NB4 (cell line): Measurements from ENCODE around the gene SH2D4B.

Experiments used
- DNase-seq: peaks from one replicate; pipeline ENCODE4 v3.0.0; 2010; ENCODE audit warnings: low read depth
- H3K4me3 ChIP-seq: one replicate; pipeline ENCODE4 v1.5.1; 2011; ENCODE audit warnings: mild to moderate bottlenecking, low read depth, low read length, moderate library complexity
- CTCF ChIP-seq: IDR thresholded peaks from one replicate; pipeline ENCODE4 v1.5.1; 2012; ENCODE audit warnings: low read depth, low read length
- MAX ChIP-seq: IDR thresholded peaks from 2 replicates; pipeline ENCODE4 v1.6.1; 2011; ENCODE audit warnings: low read depth, low read length
- MYC ChIP-seq: IDR thresholded peaks from 2 replicates; pipeline ENCODE4 v1.6.1; 2011; ENCODE audit warnings: low read depth, low read length
- POLR2A ChIP-seq: IDR thresholded peaks from 2 replicates; pipeline ENCODE4 v1.6.1; 2011; ENCODE audit warnings: mild to moderate bottlenecking; ENCODE audit not compliant: insufficient read length; ENCODE audit errors: extremely low read depth

SH2D4B gene

GRCh38 chr10:80664071-80664680, 126.5 kb downstream of the SH2D4B start:
- DNase-seq, result peak; percentile 65
- TF ChIP-seq MAX (no peak), MYC (no peak), POLR2A (no peak), CTCF (peak; percentile 98)

GRCh38 chr10:80669485-80669884, 131.8 kb downstream of the SH2D4B start:
- DNase-seq, result no peak
- TF ChIP-seq MAX, result no peak
- no peak for TF ChIP-seq MYC
- no peak for TF ChIP-seq POLR2A
- no peak for TF ChIP-seq CTCF
- no peak overlapping the region for H3K4me3 ChIP-seq

More at GRCh38 chr10:80664071-80664680, 126.5 kb downstream of the SH2D4B start:
- H3K4me3 ChIP-seq, result no peak overlapping the region

- TF ChIP-seq MAX (no peak), POLR2A (no peak), MYC (no peak), CTCF (no peak)
- H3K4me3 ChIP-seq, result no peak overlapping the region
- no peak for DNase-seq
These were observed 133.1 kb downstream of the SH2D4B start for GRCh38 chr10:80670774-80671173.

- DNase-seq, result no peak
- H3K4me3 ChIP-seq, result no peak overlapping the region
- TF ChIP-seq CTCF, result no peak
- no peak for TF ChIP-seq POLR2A
- no peak for TF ChIP-seq MYC
- TF ChIP-seq MAX, result no peak
These were observed 134.1 kb downstream of the SH2D4B start for GRCh38 chr10:80671847-80672246.

- no peak overlapping the region for H3K4me3 ChIP-seq
- no peak for DNase-seq
- TF ChIP-seq MAX (no peak), MYC (no peak), POLR2A (no peak), CTCF (no peak)
These were observed 134.9 kb downstream of the SH2D4B start for GRCh38 chr10:80672613-80673012.

- no peak overlapping the region for H3K4me3 ChIP-seq
- no peak for DNase-seq
- TF ChIP-seq CTCF, result no peak
- TF ChIP-seq POLR2A, result no peak
- no peak for TF ChIP-seq MAX
These were observed 137.1 kb downstream of the SH2D4B start for GRCh38 chr10:80674809-80675208.
